Smooth muscle cell (in vitro differentiated cells): ENCODE measurements around the gene CD83. TPM values are rescaled to one million over a fixed set of nuclear protein-coding genes. Genes with fewer than 3 reads are reported as not detected.
A peak's percentile ranks its signal among the peaks of the same experiment; 100 is the strongest.

Source experiments
- DNase-seq: peaks from one replicate; lab custom pipeline; 2025; ENCODE audit not compliant: unreplicated experiment; lab: John Stamatoyannopoulos, UW
- H2AFZ ChIP-seq: fragments of 200-600 bp; sonication (generic); 2 replicates; pipeline ENCODE4 v1.6.0; 2016; ENCODE audit warnings: antibody characterized with exemption, low read depth, mild to moderate bottlenecking
- H3F3A ChIP-seq: fragments of 200-600 bp; sonication (generic); 2 replicates; pipeline ENCODE4 v1.6.0; 2017; ENCODE audit warnings: antibody characterized with exemption, low read depth
- H3K27ac ChIP-seq: fragments of 200-600 bp; sonication (generic); 2 replicates; pipeline ENCODE4 v1.5.1; 2016; ENCODE audit warnings: low read depth, mild to moderate bottlenecking
- H3K27me3 ChIP-seq: fragments of 200-600 bp; sonication (generic); 2 replicates; pipeline ENCODE4 v1.6.1; 2016; ENCODE audit warnings: low read depth, mild to moderate bottlenecking
- H3K36me3 ChIP-seq: fragments of 200-600 bp; sonication (generic); 2 replicates; pipeline ENCODE4 v1.5.1; 2016; ENCODE audit warnings: low read depth
- H3K4me1 ChIP-seq: fragments of 200-600 bp; sonication (generic); 2 replicates; pipeline ENCODE4 v1.5.1; 2016; ENCODE audit warnings: low read depth
- H3K4me2 ChIP-seq: fragments of 200-600 bp; sonication (generic); 2 replicates; pipeline ENCODE4 v1.6.0; 2016; ENCODE audit warnings: mild to moderate bottlenecking
- H3K4me3 ChIP-seq: fragments of 200-600 bp; sonication (generic); 2 replicates; pipeline ENCODE4 v1.5.1; 2016; ENCODE audit warnings: mild to moderate bottlenecking
- H3K79me2 ChIP-seq: fragments of 200-600 bp; sonication (generic); 2 replicates; pipeline ENCODE4 v1.6.0; 2016; ENCODE audit warnings: low read depth, mild to moderate bottlenecking
- H3K9ac ChIP-seq: fragments of 200-600 bp; sonication (generic); 2 replicates; pipeline ENCODE4 v1.6.0; 2016; ENCODE audit warnings: low read depth
- H3K9me3 ChIP-seq: fragments of 200-600 bp; sonication (generic); replicated peaks from 2 replicates; pipeline ENCODE4 v1.5.1; 2016; ENCODE audit warnings: low read depth
- H4K20me1 ChIP-seq: fragments of 200-600 bp; sonication (generic); 2 replicates; pipeline ENCODE4 v1.6.0; 2016; ENCODE audit warnings: low read depth
- CTCF ChIP-seq: fragments of 200-600 bp; sonication (generic); IDR thresholded peaks from 2 replicates; pipeline ENCODE4 v1.5.1; 2017; ENCODE audit warnings: borderline replicate concordance, mild to moderate bottlenecking, antibody characterized with exemption; ENCODE audit not compliant: insufficient read depth, poor library complexity, severe bottlenecking
- WGBS: methylation state at CpG from one replicate; pipeline ENCODE4 v1.1.7; 2016; ENCODE audit warnings: low lambda C conversion rate; 5-methylcytosine and 5-hydroxymethylcytosine counted together
- polyA plus RNA-seq: library from polyadenylated mRNA; unstranded; fragments of >200 nt; fragmentation: Nextera tagmentation; extraction: Ambion mirVana; gene quantifications from 2 replicates; pipeline ENCODE4 v1.2.1, GENCODE V29; 2016
- total RNA-seq: library from RNA; depleted of rRNA; stranded (reverse); fragments of >200 nt; gene quantifications from 2 replicates; pipeline ENCODE4 v1.2.3, GENCODE V29; 2014

Gene CD83
- total and polyA plus RNA-seq, 2 experiments from 2014 or later, result 2.3 to 4.0 TPM

- Histone ChIP-seq H3K4me3 (no peak overlapping the region), H2AFZ (no peak overlapping the region), H3K9me3 (no peaks in the 10 kb centered on the region), H3K79me2 (no peaks in the 10 kb centered on the region), H3K9ac (no peak overlapping the region), H4K20me1 (no peaks in the 10 kb centered on the region), H3K4me2 (no peak overlapping the region), H3K27ac (no peak overlapping the region), H3F3A (no peaks in the 10 kb centered on the region), H3K4me1 (no peaks in the 10 kb centered on the region), H3K36me3 (no peaks in the 10 kb centered on the region), H3K27me3 (no peaks in the 10 kb centered on the region)
- no peak for DNase-seq
- no peak for TF ChIP-seq CTCF
- WGBS, result 89% methylated on average over 1 of the region's 1 CpG
Measured at GRCh38 chr6:14113976-14114375, 3.6 kb upstream of the CD83 start.

GRCh38 chr6:14118091-14118439, 493 bp downstream of the CD83 start:
- Histone ChIP-seq H2AFZ (peak overlapping the region; percentile 87), H3F3A (no peaks in the 10 kb centered on the region), H3K9me3 (no peaks in the 10 kb centered on the region), H3K27me3 (no peaks in the 10 kb centered on the region), H3K4me2 (peak overlapping the region; percentile 99), H4K20me1 (no peaks in the 10 kb centered on the region), H3K27ac (no peak overlapping the region), H3K4me3 (peak overlapping the region; percentile 82), H3K79me2 (no peaks in the 10 kb centered on the region), H3K4me1 (no peaks in the 10 kb centered on the region), H3K9ac (peak overlapping the region; percentile 59), H3K36me3 (no peaks in the 10 kb centered on the region)
- TF ChIP-seq CTCF, result no peak
- no peak for DNase-seq
- 18% methylated on average over 8 of the region's 10 CpGs for WGBS

GRCh38 chr6:14118446-14118845, 874 bp downstream of the CD83 start:
- Histone ChIP-seq H3K4me3 (no peak overlapping the region), H3K27me3 (no peaks in the 10 kb centered on the region), H3K4me1 (no peaks in the 10 kb centered on the region), H3K36me3 (no peaks in the 10 kb centered on the region), H3K27ac (no peak overlapping the region), H2AFZ (no peak overlapping the region), H3F3A (no peaks in the 10 kb centered on the region), H3K4me2 (peak overlapping the region; percentile 99), H3K79me2 (no peaks in the 10 kb centered on the region), H3K9ac (no peak overlapping the region), H4K20me1 (no peaks in the 10 kb centered on the region), H3K9me3 (no peaks in the 10 kb centered on the region)
- WGBS, result 94% methylated on average over 2 of the region's 2 CpGs
- no peak for TF ChIP-seq CTCF
- no peak for DNase-seq

GRCh38 chr6:14119784-14120183, 2.2 kb downstream of the CD83 start:
- Histone ChIP-seq H3K9ac (no peak overlapping the region), H3K27ac (no peak overlapping the region), H3K9me3 (no peaks in the 10 kb centered on the region), H3K27me3 (no peaks in the 10 kb centered on the region), H3K36me3 (no peaks in the 10 kb centered on the region), H3K4me3 (no peak overlapping the region), H3K4me2 (no peak overlapping the region), H4K20me1 (no peaks in the 10 kb centered on the region), H3K4me1 (no peaks in the 10 kb centered on the region), H3K79me2 (no peaks in the 10 kb centered on the region), H3F3A (no peaks in the 10 kb centered on the region), H2AFZ (no peak overlapping the region)
- no peak for DNase-seq
- no peak for TF ChIP-seq CTCF
- WGBS, result 90% methylated on average over 7 of the region's 7 CpGs
